HFF-Myc (cell line): ENCODE data around the gene RIMS4.
A peak's percentile ranks its signal among the peaks of the same experiment; 100 is the strongest.

Experiments used
- DNase-seq: peaks from one replicate; pipeline ENCODE4 v3.0.0-alpha.2; 2011; ENCODE audit warnings: low read depth; ENCODE audit errors: extremely low read depth
- H3K4me3 ChIP-seq: replicated peaks from 2 replicates; pipeline ENCODE4 v1.5.1; 2011; ENCODE audit warnings: low read depth, mild to moderate bottlenecking, control low read depth, low read length
- TF ChIP-seq, protein P1 (sequence below): IDR thresholded peaks from 2 replicates; pipeline ENCODE4 v1.5.1; 2012; ENCODE audit warnings: mild to moderate bottlenecking, low read depth, low read length, control low read depth; ENCODE audit errors: missing control alignments

The RIMS4 gene

DNA sequence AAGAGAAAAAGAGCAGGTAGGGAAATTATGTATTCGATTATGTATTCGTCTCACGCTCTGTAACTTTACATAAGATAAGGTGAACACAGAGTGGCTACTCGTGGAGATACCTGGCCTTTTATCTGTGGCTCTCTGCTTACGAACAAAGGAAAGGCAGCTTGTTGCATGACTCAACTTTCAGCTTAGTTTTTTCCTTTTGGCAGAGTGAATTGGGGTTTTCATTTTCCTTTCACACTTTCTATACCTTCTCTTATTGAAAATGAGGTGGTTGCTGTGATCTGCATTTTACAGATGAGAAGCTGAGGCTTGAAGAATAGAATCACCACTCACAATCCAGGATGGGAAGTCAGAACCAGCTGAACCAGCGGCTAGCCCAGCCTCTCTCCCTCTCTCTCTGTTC is 78.0 kb downstream of the RIMS4 start:
- no peak overlapping the region for H3K4me3 ChIP-seq
- TF ChIP-seq, protein P1, sequence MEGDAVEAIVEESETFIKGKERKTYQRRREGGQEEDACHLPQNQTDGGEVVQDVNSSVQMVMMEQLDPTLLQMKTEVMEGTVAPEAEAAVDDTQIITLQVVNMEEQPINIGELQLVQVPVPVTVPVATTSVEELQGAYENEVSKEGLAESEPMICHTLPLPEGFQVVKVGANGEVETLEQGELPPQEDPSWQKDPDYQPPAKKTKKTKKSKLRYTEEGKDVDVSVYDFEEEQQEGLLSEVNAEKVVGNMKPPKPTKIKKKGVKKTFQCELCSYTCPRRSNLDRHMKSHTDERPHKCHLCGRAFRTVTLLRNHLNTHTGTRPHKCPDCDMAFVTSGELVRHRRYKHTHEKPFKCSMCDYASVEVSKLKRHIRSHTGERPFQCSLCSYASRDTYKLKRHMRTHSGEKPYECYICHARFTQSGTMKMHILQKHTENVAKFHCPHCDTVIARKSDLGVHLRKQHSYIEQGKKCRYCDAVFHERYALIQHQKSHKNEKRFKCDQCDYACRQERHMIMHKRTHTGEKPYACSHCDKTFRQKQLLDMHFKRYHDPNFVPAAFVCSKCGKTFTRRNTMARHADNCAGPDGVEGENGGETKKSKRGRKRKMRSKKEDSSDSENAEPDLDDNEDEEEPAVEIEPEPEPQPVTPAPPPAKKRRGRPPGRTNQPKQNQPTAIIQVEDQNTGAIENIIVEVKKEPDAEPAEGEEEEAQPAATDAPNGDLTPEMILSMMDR: no peak
- no peak for DNase-seq

GRCh38 chr20:44731657-44732056 is 78.7 kb downstream of the RIMS4 start:
- TF ChIP-seq, protein P1: no peak
- DNase-seq: no peak
- H3K4me3 ChIP-seq: no peak overlapping the region

GRCh38 chr20:44730441-44730840 is 79.9 kb downstream of the RIMS4 start:
- H3K4me3 ChIP-seq: no peak overlapping the region
- TF ChIP-seq, protein P1: no peak
- peak; percentile 84 for DNase-seq

DNA sequence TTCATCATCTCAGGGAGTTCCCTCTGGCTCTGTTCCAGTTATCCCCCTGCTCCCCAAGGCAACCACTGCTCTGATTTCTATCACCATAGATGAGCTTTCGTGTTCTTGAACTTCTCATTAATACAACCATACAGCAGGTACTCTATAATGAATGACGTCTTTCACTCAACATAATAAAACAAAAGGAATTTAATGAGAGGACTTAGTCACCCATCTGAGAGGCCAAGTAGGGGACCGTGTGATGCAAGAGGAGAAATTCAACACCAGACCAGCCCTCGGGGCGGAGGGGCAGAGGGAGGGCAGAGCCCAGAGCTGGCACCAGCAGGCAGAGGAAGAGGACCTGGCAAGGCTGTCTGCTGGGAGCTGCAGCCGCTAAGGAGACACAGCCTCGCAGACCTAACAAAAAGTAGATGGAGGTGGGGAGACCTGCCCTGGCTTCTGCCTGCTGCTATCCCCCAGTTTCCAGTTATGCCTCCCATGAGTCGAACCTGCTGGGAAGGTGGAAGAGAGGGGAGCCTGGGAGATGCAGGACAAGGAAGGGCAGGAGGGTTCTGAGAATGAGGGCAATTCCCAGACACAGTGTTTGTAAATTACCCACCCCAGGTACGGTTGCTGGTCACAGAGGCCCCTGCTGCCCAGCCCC is 81.4 kb downstream of the RIMS4 start:
- TF ChIP-seq, protein P1: no peak
- no peak overlapping the region for H3K4me3 ChIP-seq
- no peak for DNase-seq

DNA sequence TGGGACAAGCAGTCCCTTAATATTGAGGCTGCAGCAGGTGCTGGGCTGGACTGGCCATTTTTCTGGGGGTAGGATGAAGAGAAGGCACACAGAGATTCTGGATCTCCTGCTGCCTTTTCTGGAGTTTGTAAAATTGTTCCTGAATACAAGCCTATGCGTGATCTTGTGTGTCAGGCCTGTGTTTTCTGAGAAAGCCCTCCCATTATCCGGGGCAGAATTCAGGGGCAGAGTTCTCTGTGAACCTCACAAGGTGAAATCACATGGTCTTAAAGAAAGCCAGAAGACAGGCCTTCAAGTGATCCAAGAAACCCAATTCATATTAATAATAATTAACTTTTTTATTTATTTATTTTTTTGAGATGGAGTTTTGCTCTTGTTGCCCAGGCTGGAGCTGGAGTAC is 82.7 kb downstream of the RIMS4 start:
- TF ChIP-seq, protein P1: no peak
- no peak for DNase-seq
- H3K4me3 ChIP-seq: no peak overlapping the region

GRCh38 chr20:44727039-44727438 is 83.3 kb downstream of the RIMS4 start:
- TF ChIP-seq, protein P1: no peak
- DNase-seq: no peak
- H3K4me3 ChIP-seq: no peak overlapping the region

DNA sequence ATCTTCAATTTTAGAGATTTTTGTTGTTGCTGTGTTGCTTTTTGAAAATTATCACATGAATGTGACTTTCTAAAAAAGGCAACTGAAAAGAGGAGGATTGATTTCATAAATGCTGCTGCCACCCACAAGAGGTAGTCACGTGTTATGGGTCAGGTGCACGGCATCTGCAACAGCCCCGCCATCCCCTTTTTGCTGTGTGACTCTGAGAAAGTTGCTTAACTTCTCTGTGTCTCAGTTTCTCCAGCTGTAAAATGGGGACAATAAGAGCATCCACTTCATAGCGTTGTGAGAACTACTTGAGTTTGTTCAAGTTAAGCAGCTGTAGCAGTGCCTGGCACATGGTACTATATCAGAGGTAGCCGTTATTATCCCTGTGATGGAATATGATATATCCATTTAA is 84.5 kb downstream of the RIMS4 start:
- DNase-seq: no peak
- H3K4me3 ChIP-seq: no peak overlapping the region
- TF ChIP-seq, protein P1: no peak
